Activated CD4-positive, alpha-beta T cell treated with anti-CD3 and anti-CD28 coated beads, Interleukin-2, Interleukin-6, amounts not matched to agents 100 ng/mL and 50 ng/mL, durations not matched to agents 16 hours and 8 hours (primary cell): Measurements from ENCODE around the gene DUSP5.

Source experiments
- DNase-seq: peaks from one replicate; pipeline ENCODE4 v3.0.0-alpha.2; 2020

Gene DUSP5

DNA sequence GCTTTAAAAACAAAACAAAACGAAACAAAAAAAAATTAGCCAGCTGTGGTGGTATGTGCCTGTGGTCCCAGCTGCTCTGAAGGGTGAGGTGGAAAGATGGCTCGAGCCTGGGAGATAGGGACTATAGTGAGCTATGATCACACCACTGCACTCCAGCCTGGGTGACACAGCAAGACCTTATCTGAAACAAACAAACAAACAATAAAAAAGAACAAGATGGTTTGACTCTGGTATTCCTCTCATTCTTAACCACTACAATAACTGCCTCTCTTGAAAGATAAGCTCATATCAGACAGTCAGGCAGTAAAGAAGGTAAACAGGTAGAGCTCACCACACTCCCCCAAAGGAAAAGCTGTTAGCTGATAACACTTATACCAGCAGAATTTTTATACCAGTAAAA lies 14.1 kb upstream of the DUSP5 start:
- no peak for DNase-seq

DNA sequence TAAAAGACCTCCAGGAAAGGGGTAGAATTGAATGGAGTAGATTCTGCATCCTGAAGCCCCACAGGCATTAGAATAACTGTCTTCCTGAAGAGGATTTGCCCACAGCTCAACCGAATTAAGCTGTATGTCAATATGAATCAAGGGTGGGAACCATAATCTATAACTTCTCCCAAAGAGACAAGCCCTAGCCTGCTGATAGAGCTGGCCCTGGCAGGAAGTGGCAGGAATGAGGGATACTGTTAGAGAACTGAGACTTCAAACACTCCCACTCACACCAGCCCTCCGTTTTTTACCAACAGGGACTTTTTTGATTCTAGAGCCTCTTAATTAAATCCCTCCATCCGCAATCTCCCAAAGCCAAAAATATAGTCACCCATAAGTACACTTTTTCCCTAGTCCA lies 12.2 kb upstream of the DUSP5 start:
- no peak for DNase-seq

DNA sequence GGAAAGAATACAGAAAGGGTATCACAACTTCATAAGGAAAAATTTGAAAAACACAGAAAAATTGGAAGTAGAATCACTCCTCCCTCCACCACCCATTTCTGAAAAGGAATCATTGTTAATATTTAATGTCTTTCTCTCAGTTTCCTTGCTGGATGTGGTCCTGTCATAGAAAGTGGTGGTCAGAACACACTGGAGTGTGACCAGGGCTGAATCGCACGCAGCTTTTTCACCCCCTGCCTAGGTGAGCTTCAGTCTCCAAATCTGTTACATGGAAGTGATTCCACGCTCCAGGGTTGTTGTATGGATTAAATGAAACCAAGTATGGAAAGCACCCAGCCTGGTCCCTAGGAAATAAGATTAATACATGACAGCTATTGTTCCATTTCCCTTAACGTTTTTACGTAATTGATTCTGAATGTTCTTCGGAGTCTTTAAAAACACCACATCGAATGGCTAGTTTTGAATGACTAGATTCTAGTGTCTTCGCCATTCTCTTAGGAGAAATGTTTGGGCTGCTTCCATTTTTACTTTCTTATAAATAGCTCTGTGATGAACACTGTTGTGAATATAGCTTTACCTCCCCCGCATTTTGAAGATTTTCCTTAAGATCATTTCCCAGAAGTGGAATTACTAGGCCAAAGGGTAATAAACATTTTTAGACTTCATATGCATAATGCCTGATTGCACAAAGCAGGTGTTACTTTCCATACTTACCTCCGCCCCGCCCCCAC lies 10.9 kb upstream of the DUSP5 start:
- DNase-seq, result no peak

DNA sequence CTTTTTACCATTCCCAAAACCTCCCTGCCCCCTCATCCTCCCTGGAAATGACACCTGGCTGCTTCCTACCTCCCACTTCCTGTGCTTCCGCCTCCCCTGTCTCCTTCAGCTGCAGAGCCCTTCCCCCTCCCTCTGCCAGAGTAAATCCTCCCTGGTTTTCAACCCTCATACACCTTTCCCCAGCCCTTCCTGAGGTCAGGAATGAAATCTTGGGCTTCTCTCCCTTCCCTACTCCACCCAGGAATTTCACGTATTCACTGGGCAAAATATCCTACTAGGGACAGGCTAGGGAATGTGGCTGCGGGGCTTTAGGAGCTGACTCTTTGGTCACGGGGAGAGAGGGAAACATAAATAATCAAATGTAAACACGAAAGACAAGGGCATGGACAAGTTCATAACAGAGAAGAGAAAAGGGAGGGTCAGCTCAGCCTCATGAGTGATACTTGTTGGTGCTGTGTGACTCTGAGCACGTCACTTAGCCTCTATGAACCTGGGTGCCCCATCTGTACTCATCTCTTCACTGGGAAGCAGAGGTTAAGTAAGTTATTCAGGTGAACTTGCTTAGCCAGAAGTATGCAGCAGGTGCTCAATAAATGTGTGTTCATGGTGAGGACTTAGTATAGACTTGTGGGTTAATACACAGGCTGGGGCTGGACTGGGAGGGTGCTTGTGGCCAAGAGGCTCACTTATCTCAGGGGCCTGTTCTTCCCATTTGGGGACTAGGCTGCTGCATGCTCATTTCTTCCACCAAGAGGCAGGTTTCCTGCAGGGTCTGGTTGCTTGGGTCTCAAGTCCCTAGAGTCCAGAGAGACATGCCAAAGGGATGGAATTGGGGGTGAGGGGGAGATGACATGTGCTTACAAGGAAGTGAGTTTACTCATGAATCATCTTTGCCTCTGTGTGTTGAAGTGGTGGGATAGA lies 10.0 kb upstream of the DUSP5 start:
- no peak for DNase-seq

DNA sequence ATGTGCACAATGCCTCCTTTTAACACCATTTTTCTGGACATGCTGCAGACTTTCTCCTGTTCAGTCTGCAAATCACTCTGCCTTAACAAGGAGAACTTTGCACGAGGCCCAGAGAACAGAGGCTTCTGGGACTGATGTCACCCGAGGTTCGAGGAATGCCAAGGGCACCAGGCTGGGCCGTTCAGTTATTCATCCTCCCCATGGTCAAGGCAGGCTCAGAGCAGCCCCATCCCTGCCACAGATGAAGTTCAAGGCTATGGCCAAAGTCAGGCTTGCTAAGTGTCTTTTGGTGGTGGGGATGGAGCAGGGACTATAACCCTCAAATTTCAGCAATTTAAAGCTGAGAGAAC lies 9.4 kb upstream of the DUSP5 start:
- DNase-seq, result no peak

DNA sequence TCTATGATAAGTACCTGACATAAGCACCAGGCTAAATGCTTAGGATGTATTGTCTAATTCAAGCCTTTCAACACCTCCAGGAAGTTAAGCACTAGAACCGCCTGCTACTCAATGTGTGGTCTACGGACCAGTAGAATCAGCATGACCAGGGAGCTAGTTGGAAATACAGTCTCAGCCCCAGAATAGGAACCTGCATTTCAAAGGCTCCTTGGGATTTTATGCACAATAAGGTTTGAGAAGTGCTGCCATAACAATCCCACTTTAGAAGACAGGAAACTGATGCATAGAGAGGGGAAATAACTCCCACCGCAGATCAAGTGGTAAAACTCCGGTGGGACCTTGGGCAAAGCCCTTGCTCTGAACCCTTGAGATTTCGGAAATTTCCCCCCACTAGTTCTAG lies 8.8 kb upstream of the DUSP5 start:
- no peak for DNase-seq

DNA sequence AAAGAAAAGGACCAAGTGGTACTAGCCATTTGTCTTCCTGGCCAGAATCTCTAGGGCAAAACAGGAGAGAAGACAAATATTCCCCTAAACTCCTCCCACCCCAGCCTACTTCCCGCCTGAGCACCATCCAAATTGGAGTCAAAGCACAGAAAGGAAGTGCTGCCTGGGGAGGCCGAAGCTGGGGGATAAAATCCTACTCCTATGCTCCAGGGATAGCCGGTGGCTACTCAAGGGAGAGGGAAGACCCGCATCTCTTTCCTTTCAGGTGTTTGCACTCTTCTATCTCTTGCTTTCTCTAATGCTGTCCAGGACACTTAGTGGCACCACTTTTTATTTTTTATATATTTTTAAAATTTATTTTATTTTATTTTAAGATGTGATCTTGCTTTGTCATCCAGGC lies 7.1 kb upstream of the DUSP5 start:
- no peak for DNase-seq

DNA sequence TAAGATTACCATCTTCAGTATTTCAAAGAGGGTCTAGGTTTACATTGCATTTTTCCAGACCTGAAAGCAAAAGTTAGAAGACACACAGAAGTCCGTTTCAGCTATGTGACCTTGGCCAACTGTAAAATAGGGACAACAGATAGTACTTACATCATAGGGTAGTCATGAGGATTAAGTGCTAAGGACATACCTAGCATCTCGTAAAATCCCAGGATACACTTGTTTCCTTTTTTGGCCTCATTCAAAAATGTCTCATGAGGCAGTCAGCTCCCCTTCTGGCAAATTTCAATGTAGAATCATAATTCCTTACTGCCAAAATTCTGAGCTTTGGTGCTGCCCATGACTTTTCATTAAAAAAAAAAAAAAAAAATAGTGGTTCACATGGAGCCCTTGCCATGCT lies 6.4 kb upstream of the DUSP5 start:
- no peak for DNase-seq

DNA sequence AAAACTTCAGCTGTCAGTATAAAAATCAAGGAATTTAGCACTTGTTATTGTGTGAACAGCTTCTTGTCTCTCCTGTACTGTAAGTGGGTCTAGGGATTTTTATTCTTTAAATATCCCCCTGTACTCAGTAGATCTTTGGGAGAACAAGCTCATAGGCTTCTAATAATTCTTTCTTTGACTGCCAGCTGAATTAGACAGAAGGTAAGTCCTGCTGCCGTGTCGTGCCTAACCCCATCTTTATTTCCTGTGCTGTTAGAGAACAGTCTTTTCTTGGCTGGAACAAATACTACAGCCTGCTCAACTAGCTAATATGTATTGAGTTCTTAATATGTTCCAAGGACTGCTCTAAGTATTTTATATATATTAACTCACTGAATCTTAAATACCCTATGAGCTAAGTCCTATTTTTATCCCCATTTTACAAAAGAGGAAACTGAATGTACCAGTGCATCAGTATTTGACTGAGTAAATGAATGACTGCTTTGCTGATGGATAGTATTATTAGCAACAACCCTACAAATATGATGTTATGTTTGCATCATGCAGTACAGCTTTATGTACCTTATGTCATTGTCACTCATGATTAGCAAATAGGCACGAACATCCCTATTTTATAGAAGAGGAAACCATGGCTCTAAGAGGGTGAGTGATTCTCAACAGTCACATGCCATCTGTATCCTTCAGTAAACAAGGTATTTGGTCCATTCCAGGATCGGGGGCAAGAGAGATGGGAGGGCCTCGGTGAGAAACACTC lies 5.5 kb upstream of the DUSP5 start:
- DNase-seq, result no peak

DNA sequence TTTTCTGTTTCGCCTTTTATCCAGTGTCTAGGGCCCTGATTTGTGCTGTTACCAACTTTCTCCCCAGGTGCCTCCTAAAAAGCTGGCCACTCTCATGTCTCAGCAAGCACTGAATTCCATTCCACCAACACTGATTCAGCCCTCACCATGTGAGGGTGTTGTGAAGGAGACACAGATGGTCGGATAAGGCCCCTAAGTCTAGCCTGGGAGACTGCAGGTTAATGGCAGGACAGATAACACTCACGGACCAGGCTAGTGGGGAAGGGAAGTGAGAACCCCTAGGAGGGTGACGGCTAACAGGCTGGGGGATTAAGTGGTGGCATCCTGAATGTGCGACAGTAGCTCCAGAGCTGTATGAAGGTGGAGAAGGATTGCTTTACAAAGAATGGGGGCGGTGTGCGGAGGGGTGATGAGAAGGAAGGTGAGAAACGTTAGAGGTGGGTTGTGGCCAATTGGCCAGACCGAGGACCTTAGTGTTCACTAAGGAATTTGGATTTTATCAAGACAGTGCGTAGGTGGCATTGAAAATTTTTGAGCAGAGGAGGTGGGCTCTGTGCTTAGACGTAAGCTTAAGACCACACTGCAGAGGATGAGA lies 3.8 kb upstream of the DUSP5 start:
- DNase-seq, result no peak

DNA sequence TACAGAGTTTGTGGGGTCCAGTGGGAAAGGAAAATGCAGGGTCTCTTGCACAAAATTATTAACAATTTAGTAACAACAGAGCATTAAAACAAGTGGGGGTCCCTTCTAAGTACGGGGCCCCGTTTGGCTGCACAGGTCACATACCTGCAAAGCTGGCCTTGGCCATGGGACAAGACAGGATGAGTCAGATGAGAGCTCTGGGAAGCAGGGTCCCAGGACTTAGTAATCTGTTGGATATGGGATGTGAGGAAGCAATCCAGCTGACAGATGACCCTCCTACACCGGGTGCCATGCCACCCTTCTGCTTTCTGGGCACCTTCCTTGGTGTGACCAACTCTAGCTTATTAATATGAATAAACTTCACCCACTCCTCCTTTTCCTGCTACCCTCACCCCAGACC lies 3.2 kb upstream of the DUSP5 start:
- no peak for DNase-seq

DNA sequence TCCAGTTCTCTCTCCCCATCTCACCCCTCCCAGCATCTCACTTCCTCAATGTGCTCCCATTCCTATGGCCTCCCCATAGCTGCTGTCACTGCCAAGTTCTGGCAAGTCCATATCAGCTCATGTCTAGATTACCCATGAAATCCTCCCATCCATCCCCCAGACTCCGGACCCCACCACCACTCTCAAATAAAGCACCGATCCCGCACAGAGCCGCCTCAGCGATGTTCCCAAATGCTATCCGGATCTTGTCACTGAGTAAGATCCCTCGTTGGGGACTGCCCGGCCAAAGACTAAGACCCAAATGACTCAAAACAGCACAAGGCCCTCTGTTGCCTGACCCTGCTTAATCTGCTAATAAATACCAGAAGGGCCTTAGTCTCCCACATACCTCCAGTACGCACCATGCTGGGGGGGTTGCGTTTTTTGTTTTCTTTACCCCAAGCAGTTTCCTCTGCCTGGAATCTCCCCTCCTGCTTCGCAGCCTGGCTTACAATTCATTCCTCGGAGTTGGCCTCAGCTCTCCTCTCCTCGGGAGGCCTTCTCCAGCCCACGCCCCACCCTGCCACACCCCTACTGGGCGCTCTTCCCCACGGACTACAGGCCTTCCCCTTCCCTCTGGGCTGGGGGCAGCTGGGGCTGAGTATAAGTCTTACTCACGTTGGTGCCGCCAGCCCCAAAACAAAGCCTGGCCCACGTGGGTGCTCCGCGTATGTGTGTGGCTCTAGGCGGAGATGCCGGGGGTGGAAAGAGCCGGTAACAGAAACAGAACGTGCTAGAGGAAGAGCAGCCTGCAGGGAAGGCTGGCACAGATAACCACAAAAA lies 1.8 kb upstream of the DUSP5 start:
- DNase-seq, result peak; percentile 62

DNA sequence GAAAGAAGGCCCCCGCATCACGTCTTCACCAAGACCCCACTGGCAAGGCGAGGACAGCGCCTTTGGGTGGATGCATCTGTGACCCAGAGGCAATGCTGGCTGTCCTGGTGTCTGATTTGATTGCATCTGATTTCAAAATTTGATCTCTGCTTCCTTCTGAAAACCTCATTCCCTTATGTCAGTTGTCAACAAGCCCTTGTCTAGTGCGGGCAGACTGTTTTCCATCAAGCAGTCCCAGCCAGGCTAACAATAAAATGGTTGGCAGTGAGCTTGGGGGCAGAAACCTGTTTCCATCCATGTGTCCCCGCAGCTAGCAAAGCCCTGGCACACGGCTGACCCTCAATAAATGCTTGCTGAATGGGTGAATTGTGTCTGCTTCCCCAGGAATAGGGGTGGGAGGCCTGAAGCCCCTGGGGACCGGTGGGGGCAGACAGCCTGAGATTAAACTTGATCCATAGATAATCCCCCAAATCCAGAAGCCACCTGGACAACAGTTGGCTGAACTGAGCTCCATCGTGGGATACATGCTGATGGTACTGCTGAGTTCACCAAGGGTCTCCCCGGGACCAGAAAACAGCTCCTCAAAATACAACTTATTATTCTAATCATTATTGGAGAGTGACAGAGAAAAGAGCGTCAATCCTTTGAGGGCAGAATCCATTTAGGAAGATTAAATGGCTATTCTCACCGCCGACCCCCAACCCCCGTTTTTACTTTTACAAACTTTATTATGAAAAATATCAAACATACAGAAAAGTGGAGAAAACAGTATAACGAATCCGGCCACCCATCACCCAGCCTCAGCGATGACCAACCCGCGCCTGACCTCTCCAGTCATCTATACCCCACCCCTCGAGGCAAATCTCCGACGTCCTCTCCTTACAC lies 912 bp upstream of the DUSP5 start:
- no peak for DNase-seq

DNA sequence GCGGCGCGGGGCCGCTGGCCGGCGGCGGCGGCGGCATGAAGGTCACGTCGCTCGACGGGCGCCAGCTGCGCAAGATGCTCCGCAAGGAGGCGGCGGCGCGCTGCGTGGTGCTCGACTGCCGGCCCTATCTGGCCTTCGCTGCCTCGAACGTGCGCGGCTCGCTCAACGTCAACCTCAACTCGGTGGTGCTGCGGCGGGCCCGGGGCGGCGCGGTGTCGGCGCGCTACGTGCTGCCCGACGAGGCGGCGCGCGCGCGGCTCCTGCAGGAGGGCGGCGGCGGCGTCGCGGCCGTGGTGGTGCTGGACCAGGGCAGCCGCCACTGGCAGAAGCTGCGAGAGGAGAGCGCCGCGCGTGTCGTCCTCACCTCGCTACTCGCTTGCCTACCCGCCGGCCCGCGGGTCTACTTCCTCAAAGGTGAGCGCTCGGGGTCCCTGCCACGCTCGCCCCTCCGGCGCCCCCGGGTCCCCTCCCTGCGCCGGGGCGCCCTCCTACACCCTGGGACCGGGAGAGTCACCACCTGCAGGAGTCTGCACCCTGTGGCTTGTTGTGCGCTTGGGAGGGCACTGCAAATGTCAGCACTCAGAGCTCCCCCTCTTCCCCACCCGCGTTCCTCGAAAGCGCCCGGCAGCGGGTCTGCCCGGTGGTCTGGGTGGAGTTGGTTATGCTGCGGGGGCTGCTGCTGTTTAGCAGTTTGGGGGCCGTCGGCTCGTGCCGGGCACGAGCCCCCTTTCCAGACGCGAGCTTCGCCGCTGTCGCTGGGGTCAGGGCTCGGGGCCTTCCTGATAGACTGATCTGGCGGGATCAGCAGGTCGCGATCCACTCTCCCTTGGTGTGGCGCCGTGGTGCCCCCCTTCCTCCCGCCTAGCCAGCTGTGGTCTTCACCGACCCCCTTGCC lies 627 bp downstream of the DUSP5 start:
- DNase-seq, result peak; percentile 67

DNA sequence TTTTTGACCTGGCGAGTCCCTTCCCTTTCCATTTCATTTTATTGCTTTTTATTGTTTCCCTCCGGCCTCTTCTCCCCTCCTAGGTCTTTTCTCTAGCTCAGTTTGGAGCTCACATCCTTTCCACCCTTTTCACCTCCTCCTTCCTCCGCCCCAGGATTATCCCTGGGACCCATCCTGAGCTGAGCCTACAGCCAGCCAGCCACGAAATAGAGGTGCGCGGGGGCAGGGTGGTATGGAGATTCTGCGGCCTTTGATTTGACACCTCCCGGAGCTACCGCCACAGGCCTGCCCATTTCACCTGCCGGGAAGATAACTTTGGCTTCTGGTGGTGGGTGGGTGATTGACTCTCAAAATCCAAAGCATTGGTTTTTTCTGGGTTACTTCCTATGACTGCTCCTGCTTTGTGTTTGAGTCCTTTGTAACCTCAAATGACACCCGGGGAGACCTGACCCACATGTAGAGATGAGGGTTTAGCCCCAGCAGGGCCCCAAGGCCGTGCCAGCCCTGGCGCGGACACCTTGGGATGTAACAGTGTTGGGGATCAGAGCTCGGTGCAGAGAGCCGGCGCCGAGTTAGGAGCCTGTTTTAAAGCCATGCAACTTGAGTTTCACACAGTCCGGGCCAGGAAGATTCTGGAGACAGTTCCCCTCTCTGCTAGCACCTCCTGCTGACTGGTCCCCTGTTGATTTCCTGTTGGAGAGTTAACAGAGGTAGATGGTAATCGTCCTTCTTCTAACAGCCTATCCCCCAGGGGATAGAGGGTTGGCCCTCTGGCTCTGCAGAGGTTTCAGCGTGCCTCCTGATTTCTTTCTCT lies 1.5 kb downstream of the DUSP5 start:
- peak; percentile 75 for DNase-seq

DNA sequence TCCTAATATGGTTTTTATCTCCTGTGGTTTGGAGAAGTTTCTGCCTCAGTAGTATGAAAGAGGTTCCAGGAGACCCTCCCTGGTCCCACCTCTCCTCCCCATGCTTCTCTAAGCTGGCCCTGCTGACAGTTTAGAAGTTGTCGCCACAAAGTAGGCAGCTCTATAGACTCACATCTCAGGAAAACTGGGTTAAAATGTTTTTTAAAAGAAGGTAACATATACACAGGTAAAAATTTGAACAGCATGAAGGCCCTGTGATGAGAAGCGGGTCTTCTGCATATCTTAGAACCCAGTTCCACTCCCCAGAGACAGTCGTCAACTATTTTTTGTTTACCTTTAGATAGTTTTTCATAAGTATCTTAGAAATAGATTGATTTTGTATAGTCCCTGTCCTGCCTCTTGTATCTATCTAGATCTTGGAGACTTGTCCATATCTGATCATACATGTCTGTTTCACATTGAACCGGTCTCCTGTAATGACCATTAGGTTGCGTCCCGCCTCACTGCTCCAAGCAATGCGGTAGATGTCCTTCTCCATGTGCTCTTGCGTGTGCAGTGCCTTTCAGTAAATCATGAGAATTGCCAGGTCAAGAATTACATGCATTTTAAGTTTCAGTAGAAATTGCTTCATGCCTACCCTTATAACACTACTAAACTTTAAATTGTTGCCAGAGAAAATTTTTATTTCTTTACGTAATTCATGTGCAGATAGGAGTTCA lies 2.2 kb downstream of the DUSP5 start:
- DNase-seq, result no peak

DNA sequence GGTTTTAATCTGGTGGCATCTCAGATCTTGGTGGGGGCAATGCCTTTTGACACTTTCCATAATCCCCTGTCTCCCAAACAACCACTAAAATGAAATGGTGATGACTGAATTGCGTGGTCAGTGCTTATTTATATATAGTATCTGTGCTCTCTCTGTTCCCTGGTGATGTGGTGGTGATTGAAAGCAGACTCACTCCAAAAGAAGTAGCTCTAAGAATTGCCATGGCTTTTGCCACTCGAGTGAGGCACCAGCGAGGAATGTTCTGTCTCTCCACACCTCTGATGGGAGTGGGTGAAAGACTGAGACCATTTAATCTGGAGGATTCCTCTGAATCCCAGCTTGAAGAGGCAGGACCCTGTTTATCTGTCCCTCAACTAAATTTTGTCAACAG lies 2.8 kb downstream of the DUSP5 start:
- no peak for DNase-seq

DNA sequence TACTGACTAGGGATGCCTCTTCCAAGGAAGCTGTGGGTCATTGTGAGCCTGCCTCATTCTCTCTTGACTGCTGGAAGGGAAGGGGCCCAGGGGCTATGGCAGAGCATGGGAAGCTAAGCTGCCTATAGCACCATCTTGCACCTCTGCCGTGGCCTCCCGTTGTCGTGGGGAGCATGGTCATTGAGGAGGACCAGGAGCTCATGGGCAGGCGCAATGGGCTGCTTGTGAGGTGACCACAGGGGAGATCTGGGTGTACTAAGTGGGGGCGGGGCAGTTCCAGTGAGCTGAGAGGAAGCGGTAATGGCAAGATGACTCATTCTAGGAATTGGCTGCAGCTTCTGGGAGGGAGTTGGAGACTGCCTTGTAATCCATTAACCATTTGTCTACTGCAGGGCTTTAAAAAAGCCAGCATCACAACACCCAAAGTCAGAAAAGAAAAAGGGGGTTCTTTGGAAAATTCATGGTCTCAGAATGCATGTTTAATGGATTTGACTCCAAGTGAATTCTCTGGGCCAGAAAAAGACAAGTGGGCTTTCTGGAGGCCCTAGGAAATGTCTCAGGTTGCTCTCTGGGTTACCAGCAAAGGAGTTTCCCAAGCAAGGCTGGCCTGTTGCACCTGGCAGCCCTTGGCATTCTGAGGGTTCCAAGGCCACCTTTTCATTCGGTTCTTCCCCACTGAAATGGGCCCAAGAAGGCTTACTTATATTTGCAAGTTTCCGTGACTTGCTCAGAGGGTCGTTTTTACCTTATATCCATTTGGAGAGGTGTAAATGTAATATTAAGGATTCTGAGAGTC lies 3.6 kb downstream of the DUSP5 start:
- DNase-seq, result peak; percentile 91
